Stimulated activated effector memory CD8-positive, alpha-beta T cell treated with anti-CD3 and anti-CD28 coated beads, Interleukin-12 subunit alpha, Interleukin-12 subunit beta, amount 100 ng/mL, for 72 hours (primary cell): ENCODE data around the gene WWC2.

ENCODE experiments used
- ATAC-seq: fragments of 150-1000 bp; cut with Tn5 transposase; 2 replicates; pipeline ENCODE4 v1.10.0; 2021
- DNase-seq, 2 donors: peaks; one replicate each; pipeline ENCODE4 v3.0.0; 2021 to 2022; ENCODE audit warnings: low spot score in 2 of 2
- H3K27ac Mint-ChIP-seq: one replicate; pipeline ENCODE4 v1.8.0; 2022; ENCODE audit warnings: mild to moderate bottlenecking, mixed read lengths
- H3K36me3 Mint-ChIP-seq: one replicate; pipeline ENCODE4 v1.8.0; 2022; ENCODE audit warnings: mild to moderate bottlenecking, mixed read lengths
- H3K4me1 Mint-ChIP-seq: one replicate; pipeline ENCODE4 v1.8.0; 2022; ENCODE audit warnings: mixed read lengths
- H3K4me3 Mint-ChIP-seq: one replicate; pipeline ENCODE4 v1.8.0; 2022; ENCODE audit warnings: mild to moderate bottlenecking, mixed read lengths
- H3K9me3 Mint-ChIP-seq: one replicate; pipeline ENCODE4 v1.8.0; 2022; ENCODE audit warnings: mixed read lengths

The WWC2 gene

DNA sequence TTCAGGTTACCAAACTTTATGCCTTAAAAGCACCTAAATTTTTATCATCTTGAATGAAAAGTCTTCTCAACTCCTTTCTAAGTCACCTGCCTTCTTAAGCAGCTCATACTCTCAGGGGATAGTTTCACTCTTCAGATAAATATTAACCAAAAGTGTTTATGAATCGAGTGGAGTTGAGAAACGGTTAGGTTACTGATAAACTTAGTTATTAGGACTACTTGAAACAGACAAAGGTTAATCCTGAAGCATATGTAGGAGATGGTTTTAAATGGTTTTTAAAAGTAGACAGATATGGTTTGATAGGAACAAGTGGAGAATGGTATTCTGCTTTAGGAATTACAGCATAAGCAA is 188.2 kb downstream of the WWC2 start:
- Mint-ChIP-seq H3K36me3 (no peaks in the 10 kb centered on the region), H3K4me3 (no peak overlapping the region), H3K4me1 (no peaks in the 10 kb centered on the region), H3K27ac (no peak overlapping the region), H3K9me3 (no peaks in the 10 kb centered on the region)
- ATAC-seq: no peak
- DNase-seq: no peak

DNA sequence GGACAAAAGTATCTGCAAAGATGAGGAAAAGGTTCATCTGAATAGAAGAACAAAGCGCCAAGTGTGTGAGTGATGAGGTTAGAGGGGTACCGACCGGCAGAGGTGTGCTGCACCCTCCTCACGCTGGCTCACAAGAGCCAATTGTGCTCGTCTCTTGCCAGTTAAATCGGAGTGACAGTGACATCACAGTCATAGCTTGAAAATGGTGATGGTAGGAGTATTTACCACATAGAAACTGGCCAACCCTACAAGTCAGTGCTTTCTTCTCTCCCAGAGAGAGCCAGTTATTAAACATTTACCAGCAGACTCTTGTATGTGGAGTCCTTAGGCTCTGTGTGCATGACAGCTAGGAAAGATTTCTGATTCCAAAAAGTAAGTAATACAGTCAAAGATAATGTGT is 188.6 kb downstream of the WWC2 start:
- ATAC-seq (no peak), DNase-seq (no peak)
- H3K4me3 Mint-ChIP-seq: no peak overlapping the region
- no peaks in the 10 kb centered on the region for H3K4me1 Mint-ChIP-seq
- no peaks in the 10 kb centered on the region for H3K36me3 Mint-ChIP-seq
- H3K27ac Mint-ChIP-seq: no peak overlapping the region
- no peaks in the 10 kb centered on the region for H3K9me3 Mint-ChIP-seq

DNA sequence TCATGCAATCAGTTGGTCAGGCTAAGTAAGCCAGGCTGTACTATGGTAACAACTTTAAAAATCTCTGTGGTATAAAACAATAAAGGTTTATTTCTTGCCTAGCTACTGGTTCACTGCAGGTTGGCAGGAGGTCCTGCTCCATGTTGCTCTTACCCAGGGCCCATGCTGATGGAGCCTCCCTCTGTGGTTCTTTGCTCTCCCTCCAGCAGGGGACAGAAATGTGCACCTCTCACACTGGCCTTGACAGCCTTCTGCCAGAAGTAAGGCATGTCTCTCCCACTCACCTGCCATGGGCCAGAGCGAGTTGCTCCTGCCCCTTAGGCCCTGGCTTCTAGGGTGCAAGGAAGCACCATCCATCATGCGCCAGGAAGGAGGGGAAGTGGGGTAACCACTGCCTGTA is 189.9 kb downstream of the WWC2 start:
- DNase-seq (no peak), ATAC-seq (peak; percentile 13)
- Mint-ChIP-seq H3K27ac (no peak overlapping the region), H3K9me3 (no peaks in the 10 kb centered on the region), H3K4me3 (no peak overlapping the region), H3K4me1 (no peaks in the 10 kb centered on the region), H3K36me3 (no peaks in the 10 kb centered on the region)

DNA sequence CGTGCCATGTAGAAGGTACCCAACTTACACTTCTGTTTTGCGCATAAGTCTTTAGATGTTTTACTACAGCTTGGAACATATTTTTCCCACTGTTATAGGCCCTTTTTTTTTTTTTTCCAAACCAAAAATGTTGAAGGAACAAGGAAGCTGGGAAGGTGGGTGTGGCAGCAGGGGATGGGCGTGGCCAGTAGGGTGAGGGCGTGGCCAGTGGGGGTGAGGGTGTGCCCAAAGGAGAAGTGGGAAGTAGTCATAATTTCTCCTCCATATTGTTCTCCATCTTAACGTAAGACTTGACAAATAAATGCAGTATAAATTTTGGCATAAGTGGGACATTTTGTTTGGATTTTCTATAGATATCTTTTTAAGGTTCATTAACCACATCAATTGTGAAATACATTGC is 190.6 kb downstream of the WWC2 start:
- Mint-ChIP-seq H3K4me1 (no peaks in the 10 kb centered on the region), H3K36me3 (no peaks in the 10 kb centered on the region), H3K4me3 (no peak overlapping the region), H3K9me3 (no peaks in the 10 kb centered on the region), H3K27ac (no peak overlapping the region)
- no peak for DNase-seq
- no peak for ATAC-seq

DNA sequence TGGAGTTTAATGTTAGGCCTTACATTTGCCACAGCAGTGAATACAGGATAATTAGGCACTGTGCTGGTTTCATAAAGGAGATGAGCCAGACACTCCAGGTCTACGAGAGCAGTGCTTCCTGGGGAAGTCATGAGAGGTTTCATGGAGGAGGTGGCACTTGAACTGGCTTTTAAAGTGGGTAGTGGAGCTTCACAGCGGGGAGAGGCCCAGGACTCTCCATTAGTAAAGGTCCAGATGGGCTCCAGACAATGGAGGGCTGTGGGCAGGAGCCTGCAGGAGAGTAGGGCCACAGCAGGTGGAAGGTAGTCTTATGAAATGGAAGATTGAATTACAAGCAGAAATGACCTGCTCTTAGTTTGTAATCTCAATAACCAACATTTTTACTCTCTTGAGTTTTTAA is 192.0 kb downstream of the WWC2 start:
- no peak for ATAC-seq
- no peak for DNase-seq
- Mint-ChIP-seq H3K4me1 (no peaks in the 10 kb centered on the region), H3K36me3 (no peaks in the 10 kb centered on the region), H3K9me3 (no peaks in the 10 kb centered on the region), H3K4me3 (no peak overlapping the region), H3K27ac (no peak overlapping the region)

DNA sequence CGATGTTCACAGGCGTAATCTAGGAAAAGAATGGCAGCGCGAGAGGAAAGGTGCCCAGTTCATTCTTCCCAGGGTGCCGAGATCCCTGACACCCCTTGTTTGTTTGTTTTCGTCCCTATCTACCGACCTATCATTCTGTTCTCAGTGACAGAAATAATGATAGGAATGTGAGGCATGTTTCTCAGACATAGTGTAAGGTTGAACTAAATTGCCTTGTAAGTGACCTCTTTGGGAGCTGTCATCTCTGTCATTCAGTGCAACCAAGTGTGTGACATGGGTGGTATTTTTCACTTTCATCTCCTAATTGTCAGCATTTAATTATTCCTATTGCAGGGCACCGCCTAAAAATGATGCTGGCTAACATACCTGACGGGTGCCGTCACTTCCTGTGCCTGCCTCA is 196.7 kb downstream of the WWC2 start:
- Mint-ChIP-seq H3K4me3 (no peak overlapping the region), H3K36me3 (no peaks in the 10 kb centered on the region), H3K9me3 (no peaks in the 10 kb centered on the region), H3K4me1 (no peaks in the 10 kb centered on the region), H3K27ac (no peak overlapping the region)
- no peak for DNase-seq
- no peak for ATAC-seq

DNA sequence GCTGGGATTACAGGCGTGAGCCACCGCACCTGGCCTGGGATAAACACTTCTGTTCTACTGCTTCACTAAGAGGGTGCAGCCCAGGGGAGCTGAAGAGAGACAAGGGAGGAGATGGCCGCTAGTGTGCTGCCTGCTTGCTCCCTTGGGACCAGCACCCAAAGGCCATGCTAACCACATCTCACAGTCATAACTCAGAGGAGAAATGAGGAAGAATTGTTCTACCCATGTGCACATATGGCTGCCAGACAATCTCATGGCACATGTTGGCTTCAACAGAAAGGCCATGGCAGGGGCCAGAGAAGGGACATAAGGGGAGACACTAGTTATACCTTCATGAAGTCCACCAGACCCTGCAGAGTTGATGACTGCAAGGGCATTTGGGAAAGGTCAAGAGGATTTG is 198.6 kb downstream of the WWC2 start:
- Mint-ChIP-seq H3K4me3 (no peak overlapping the region), H3K27ac (no peak overlapping the region)

DNA sequence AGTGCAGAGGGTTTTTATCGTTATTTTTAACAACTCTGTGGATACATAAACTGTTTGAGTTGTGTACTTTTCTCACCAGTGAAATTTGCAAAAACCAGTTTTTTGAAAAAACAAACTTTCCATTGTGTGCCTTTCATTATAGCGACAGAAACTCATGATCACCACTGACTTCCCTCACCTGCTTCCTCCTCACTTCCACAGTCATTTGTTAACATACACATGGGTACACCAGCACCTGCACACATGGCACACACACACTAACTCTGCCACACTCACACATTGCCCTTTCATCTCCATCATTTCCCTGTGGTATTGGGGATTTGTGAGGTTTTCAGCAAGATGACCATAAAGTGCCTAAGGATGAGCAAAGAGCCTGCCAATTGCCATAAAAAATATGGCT is 200.4 kb downstream of the WWC2 start:
- no peaks in the 10 kb centered on the region for H3K36me3 Mint-ChIP-seq
- no peak overlapping the region for H3K27ac Mint-ChIP-seq
- H3K4me1 Mint-ChIP-seq: no peaks in the 10 kb centered on the region
- ATAC-seq (no peak), DNase-seq (no peak)
- H3K4me3 Mint-ChIP-seq: no peak overlapping the region
- no peaks in the 10 kb centered on the region for H3K9me3 Mint-ChIP-seq

More for the DNA sequence above, 198.6 kb downstream of the WWC2 start:
- ATAC-seq: peak; percentile 31
- DNase-seq: no peak
- H3K9me3 Mint-ChIP-seq: no peaks in the 10 kb centered on the region
- no peaks in the 10 kb centered on the region for H3K36me3 Mint-ChIP-seq
- H3K4me1 Mint-ChIP-seq: no peaks in the 10 kb centered on the region

DNA sequence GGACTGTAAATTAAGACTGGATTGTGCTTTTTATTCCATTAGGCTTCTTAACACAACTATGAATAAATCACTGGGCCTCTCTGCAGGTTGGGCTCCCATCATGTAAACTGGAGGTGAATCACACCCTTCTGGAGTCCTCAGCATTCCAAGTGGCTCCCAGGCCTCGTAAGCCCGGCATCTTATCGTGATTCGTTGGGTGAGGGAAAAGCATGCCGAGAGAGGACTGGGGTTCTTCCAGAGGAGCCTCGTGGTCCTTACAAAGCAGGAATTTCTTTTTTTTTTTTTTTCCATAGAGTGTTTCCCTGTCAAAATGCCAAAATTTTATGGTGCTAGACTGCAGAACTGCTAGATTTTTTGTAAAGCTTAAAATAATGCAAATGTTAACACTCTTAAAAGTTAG is 201.0 kb downstream of the WWC2 start:
- DNase-seq: no peak
- no peak overlapping the region for H3K27ac Mint-ChIP-seq
- H3K4me1 Mint-ChIP-seq: no peaks in the 10 kb centered on the region
- no peaks in the 10 kb centered on the region for H3K9me3 Mint-ChIP-seq
- no peak for ATAC-seq
- H3K4me3 Mint-ChIP-seq: no peak overlapping the region
- H3K36me3 Mint-ChIP-seq: no peaks in the 10 kb centered on the region

DNA sequence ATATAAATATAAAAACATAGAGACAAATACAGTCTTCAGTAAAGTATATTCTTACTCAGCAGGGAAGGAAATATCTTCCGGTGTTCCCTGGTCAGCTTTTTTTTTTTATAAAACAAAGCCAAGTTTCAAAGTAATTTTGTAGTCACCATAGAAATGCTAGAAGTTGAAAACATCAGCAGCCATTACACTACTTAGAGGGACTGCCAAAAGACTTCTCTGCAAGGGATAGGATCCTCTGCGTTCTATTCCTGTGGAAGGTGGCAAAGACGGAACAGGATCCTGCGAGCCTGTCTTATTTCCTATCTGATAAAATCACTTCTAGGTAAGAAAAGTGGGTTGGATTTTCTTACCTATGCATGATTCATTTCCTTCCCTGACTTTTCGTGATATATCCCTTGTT is 201.6 kb downstream of the WWC2 start:
- Mint-ChIP-seq H3K9me3 (no peaks in the 10 kb centered on the region), H3K36me3 (no peaks in the 10 kb centered on the region), H3K27ac (no peak overlapping the region), H3K4me1 (no peaks in the 10 kb centered on the region), H3K4me3 (no peak overlapping the region)
- ATAC-seq (no peak), DNase-seq (no peak)

DNA sequence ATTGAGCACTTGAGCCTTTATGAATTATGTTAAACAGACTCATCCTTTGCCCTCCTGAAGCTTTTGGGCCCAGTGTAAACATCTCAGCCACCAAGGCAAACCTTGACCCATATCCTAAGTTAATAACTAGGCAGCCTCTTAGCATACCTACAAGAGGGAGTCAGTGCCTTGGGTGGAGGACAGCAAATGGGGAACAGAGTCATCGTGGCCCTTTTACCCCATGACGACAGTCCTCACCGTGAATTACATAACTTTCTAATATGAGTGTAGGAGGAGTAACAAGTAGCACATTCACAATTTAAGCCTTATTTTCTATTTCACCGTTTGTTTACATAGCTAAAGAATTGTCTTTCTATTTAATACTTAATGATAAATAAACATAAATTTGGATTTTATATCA is 204.2 kb downstream of the WWC2 start:
- H3K4me3 Mint-ChIP-seq: no peak overlapping the region
- no peaks in the 10 kb centered on the region for H3K9me3 Mint-ChIP-seq
- ATAC-seq (no peak), DNase-seq (no peak)
- H3K4me1 Mint-ChIP-seq: no peaks in the 10 kb centered on the region
- no peaks in the 10 kb centered on the region for H3K36me3 Mint-ChIP-seq
- H3K27ac Mint-ChIP-seq: no peak overlapping the region

DNA sequence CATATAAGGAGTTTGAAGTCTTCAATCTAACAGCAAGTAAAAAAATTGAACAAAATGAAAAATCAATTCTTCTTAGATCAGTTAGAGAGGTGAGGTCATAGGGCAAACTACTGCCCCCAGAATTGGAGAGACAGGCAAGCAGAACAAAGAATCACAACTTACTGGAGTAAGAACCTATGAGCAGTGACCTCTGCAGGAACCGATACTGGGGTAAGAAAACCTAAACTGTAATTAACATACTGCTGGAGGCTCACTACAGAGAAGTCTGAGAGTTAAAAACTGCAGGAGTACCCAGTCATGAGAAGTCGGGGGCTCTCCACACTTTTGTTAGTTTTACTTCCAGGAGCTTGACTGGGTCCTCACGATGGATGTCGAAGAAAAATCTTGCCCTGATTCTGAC is 205.0 kb downstream of the WWC2 start:
- H3K27ac Mint-ChIP-seq: no peak overlapping the region
- no peaks in the 10 kb centered on the region for H3K9me3 Mint-ChIP-seq
- H3K4me1 Mint-ChIP-seq: no peaks in the 10 kb centered on the region
- ATAC-seq (no peak), DNase-seq (no peak)
- no peak overlapping the region for H3K4me3 Mint-ChIP-seq
- no peaks in the 10 kb centered on the region for H3K36me3 Mint-ChIP-seq

DNA sequence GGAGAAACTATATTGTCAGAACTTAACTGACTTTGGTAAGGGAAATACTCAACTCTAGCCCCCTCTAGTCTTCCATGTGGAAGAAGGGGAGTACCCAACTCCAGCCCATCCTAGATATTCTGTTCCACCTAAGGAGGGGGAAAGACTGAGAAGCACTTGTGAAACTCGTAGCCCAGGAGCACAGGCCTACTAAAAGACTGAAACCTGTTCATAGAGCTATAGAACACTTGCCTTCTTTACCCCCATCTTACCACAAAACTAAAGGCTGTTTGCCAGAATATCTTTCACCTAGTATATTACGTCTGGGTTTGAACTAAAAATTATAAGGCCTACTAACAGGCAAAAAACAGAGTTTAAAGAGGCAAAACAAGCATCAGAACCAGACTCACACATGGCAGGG is 205.5 kb downstream of the WWC2 start:
- Mint-ChIP-seq H3K27ac (no peak overlapping the region), H3K4me3 (no peak overlapping the region)

DNA sequence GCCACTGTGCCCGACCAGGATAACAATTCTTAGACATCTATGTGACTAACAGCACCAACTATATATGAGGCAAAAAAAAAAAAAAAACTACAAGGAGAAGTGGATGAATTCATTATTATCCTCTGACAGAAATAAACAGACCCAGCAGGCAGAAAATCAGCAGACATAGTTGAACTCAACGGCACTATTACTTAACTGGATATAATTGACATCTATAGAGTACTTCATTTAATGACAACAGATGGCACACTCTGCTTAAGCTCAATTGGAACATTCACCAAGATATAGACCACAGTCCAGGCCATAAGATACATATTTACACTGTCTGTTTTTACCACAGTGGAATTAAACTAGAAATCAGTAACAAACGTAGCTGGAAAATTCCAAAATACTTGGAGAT is 207.8 kb downstream of the WWC2 start:
- Mint-ChIP-seq H3K27ac (no peak overlapping the region), H3K9me3 (no peaks in the 10 kb centered on the region), H3K4me1 (no peaks in the 10 kb centered on the region), H3K4me3 (no peak overlapping the region), H3K36me3 (no peaks in the 10 kb centered on the region)
- DNase-seq (no peak), ATAC-seq (no peak)

More for the DNA sequence above, 205.5 kb downstream of the WWC2 start:
- no peaks in the 10 kb centered on the region for H3K9me3 Mint-ChIP-seq
- no peaks in the 10 kb centered on the region for H3K4me1 Mint-ChIP-seq
- H3K36me3 Mint-ChIP-seq: no peaks in the 10 kb centered on the region
- DNase-seq (no peak), ATAC-seq (no peak)

DNA sequence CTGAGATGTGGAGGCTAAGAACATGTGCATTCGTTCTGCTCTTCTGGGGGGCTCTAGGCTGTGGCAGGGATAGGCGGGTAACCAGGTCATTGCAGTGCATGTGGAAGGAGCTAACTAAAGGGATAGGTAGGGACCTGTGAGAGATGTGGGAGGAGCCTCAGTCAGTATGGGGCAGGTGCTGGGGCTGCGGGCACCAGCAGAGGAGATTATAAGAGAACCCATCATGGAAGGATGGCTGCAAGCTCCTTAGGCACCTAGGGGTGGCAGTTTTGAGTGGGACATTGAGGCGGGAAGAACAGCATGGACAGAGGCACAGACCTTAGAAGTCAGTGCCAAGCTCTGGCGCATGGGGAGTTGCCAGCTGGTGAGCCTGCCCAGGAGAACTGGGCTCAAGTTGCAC is 213.8 kb downstream of the WWC2 start:
- ATAC-seq (no peak), DNase-seq (no peak)
- peaks cover 5% of the 10 kb centered on the region for H3K4me1 Mint-ChIP-seq
- no peak overlapping the region for H3K4me3 Mint-ChIP-seq
- H3K36me3 Mint-ChIP-seq: no peaks in the 10 kb centered on the region
- H3K9me3 Mint-ChIP-seq: no peaks in the 10 kb centered on the region
- peak overlapping the region; percentile 63 for H3K27ac Mint-ChIP-seq

DNA sequence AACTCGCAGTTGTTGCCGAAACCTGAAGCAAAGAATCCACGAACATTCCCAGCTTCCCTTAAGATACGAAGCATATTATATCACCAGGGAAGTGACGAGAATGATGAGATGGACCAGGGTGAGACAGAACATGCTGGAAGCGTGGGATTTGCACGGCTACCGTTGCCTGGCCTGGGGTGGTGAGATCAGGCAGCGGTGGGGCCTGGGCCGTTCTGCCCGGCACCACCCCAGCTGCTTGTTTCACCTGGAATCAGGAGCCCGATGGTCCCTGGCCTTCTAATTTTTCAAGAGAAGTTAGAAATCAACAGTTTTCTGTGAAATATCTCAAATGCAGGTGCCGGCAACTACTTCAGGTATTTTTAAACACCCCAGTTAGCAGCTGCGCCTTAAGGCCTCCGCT is 215.3 kb downstream of the WWC2 start:
- no peaks in the 10 kb centered on the region for H3K36me3 Mint-ChIP-seq
- DNase-seq: no peak
- H3K9me3 Mint-ChIP-seq: no peaks in the 10 kb centered on the region
- H3K4me3 Mint-ChIP-seq: no peak overlapping the region
- no peak for ATAC-seq
- no peak overlapping the region for H3K27ac Mint-ChIP-seq
- H3K4me1 Mint-ChIP-seq: peaks cover 5% of the 10 kb centered on the region

DNA sequence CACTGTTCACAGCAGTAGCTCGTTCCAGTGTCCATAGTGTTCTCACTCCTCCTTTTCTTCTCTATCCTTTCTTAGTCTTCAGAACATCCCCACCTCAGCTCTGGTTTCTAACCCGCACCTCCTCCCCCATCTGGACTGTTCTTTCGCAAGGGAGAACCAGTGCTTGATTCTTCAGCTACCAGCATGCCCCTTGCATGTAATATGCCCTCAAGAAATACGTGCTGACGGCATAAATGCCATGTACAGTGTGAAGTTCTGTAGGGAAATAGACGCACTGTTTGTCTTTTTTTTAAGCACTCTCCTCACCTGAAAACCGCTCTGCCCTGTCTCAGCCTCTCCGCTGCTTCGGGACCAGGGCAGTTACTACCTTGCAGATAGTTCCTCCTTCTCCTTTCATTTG is 215.7 kb downstream of the WWC2 start:
- peaks cover 5% of the 10 kb centered on the region for H3K4me1 Mint-ChIP-seq
- no peaks in the 10 kb centered on the region for H3K36me3 Mint-ChIP-seq
- H3K4me3 Mint-ChIP-seq: no peak overlapping the region
- ATAC-seq: no peak
- H3K9me3 Mint-ChIP-seq: no peaks in the 10 kb centered on the region
- H3K27ac Mint-ChIP-seq: no peak overlapping the region
- no peak for DNase-seq
